Naive thymus-derived CD8-positive, alpha-beta T cell (primary cell): Measurements from ENCODE around the gene TTC12. TPM values are rescaled to one million over a fixed set of nuclear protein-coding genes. Genes with fewer than 3 reads are reported as not detected.

Experiments used
- ATAC-seq, 2 donors: fragments of 150-1000 bp; cut with Tn5 transposase in 1 of 2; sonication (Bioruptor Pico), chemical (Tn5 transposase) in 1 of 2; 1 replicate in 1 of 2; 2 replicates in 1 of 2; pipeline ENCODE4 v1.10.0; 2021; ENCODE audit warnings: mild to moderate bottlenecking in 2 of 2, moderate library complexity in 2 of 2
- POLR2A ChIA-PET: fragments of 350-600 bp; sonication (Branson Sonifier 250); formaldehyde crosslinking; loops from one replicate; lab custom pipeline; 2021; ENCODE audit warnings: antibody characterized with exemption; lab: Charles Lee
- DNase-seq, 10 donors: peaks; one replicate each; pipeline versions ENCODE4 v3.0.0 to v3.0.0-alpha.2; 2020 to 2022
- H3K27ac Mint-ChIP-seq, 10 donors: one replicate each; pipeline ENCODE4 v1.8.0; 2020 to 2022; ENCODE audit warnings: mild to moderate bottlenecking in 10 of 10, mixed read lengths in 10 of 10, moderate library complexity in 4 of 10, inconsistent platforms in 1 of 10
- H3K27me3 Mint-ChIP-seq, 5 donors: one replicate each; pipeline ENCODE4 v1.8.0; 2021 to 2022; ENCODE audit warnings: mixed read lengths in 5 of 5
- H3K36me3 Mint-ChIP-seq, 3 donors: one replicate each; pipeline ENCODE4 v1.8.0; 2020 to 2022; ENCODE audit warnings: mixed read lengths in 3 of 3, mild to moderate bottlenecking in 2 of 3, inconsistent platforms in 1 of 3
- H3K4me1 Mint-ChIP-seq, 4 donors: one replicate each; pipeline ENCODE4 v1.8.0; 2021 to 2022; ENCODE audit warnings: mixed read lengths in 4 of 4
- H3K4me3 Mint-ChIP-seq, 10 donors: one replicate each; pipeline ENCODE4 v1.8.0; 2020 to 2022; ENCODE audit warnings: mild to moderate bottlenecking in 10 of 10, mixed read lengths in 10 of 10, moderate library complexity in 6 of 10, inconsistent platforms in 1 of 10
- H3K9me3 Mint-ChIP-seq, 9 donors: one replicate each; pipeline ENCODE4 v1.8.0; 2020 to 2022; ENCODE audit warnings: mixed read lengths in 9 of 9, mild to moderate bottlenecking in 3 of 9, inconsistent platforms in 1 of 9, moderate library complexity in 1 of 9
- polyA plus RNA-seq, 3 donors: library from polyadenylated mRNA; unstranded; fragments of 300-500 nt; fragmentation: Illumina TruSeq; gene quantifications; one replicate each; pipeline ENCODE4 v1.2.3, GENCODE V29; 2021
- total RNA-seq, 8 experiments: library from RNA in 2 of 8; stranded (reverse) in 2 of 8; gene quantifications; one replicate each; pipeline ENCODE4 v1.2.3 and lab custom pipeline; 2021 to 2026

Gene TTC12
- total and polyA plus RNA-seq, 5 experiments from 2014 or later, result 6.9 to 95.8 (median 11.3) TPM

- POLR2A ChIA-PET, result no interaction called here
- no peaks in the 10 kb centered on the region for H3K4me1 Mint-ChIP-seq
- H3K36me3 Mint-ChIP-seq, result peaks cover 0 to 6% (median 4%) of the 10 kb centered on the region in 3 donors
- no peaks in the 10 kb centered on the region for H3K9me3 Mint-ChIP-seq
- H3K4me3 Mint-ChIP-seq, result no peak overlapping the region
- DNase-seq (no peak), ATAC-seq (no peak)
- H3K27ac Mint-ChIP-seq, result no peak overlapping the region
- peaks cover 2 to 11% (median 7%) of the 10 kb centered on the region in 5 donors for H3K27me3 Mint-ChIP-seq
Measured at GRCh38 chr11:113389272-113389671, 74.9 kb downstream of the TTC12 start.

GRCh38 chr11:113392236-113392921, 78.0 kb downstream of the TTC12 start:
- no peaks in the 10 kb centered on the region for H3K36me3 Mint-ChIP-seq
- no peak overlapping the region for H3K4me3 Mint-ChIP-seq
- no peak overlapping the region for H3K27ac Mint-ChIP-seq
- H3K27me3 Mint-ChIP-seq, result peaks cover 0 to 12% (median 3%) of the 10 kb centered on the region in 5 donors
- no peaks in the 10 kb centered on the region for H3K9me3 Mint-ChIP-seq
- DNase-seq (no peak), ATAC-seq (no peak)
- POLR2A ChIA-PET, result no interaction called here
- no peaks in the 10 kb centered on the region for H3K4me1 Mint-ChIP-seq

- Mint-ChIP-seq H3K36me3 (no peaks in the 10 kb centered on the region), H3K27me3 (peaks cover 0 to 12% (median 2%) of the 10 kb centered on the region in 5 donors), H3K4me1 (no peaks in the 10 kb centered on the region), H3K9me3 (no peaks in the 10 kb centered on the region), H3K4me3 (no peak overlapping the region), H3K27ac (no peak overlapping the region)
- no peak for DNase-seq
- POLR2A ChIA-PET, result no interaction called here
- no peak for ATAC-seq
Measured at GRCh38 chr11:113393501-113393985, 79.2 kb downstream of the TTC12 start.

DNA sequence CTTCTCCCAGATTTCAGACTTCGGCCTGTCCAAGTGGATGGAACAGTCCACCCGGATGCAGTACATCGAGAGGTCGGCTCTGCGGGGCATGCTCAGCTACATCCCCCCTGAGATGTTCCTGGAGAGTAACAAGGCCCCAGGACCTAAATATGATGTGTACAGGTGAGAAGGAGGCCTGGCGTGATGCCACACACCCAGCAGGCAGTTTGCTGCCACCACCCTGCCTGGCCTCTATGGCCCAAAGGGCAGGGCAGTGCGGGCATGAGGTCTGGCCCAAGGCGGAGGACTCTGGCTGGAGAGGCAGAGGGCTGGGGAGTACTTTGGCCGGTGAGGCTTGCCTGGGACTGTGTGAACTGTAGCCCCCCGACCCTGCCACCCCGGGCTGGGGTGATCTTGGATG, 80.5 kb downstream of the TTC12 start:
- Mint-ChIP-seq H3K4me3 (no peak overlapping the region), H3K27ac (no peak overlapping the region), H3K36me3 (no peaks in the 10 kb centered on the region), H3K9me3 (no peaks in the 10 kb centered on the region), H3K4me1 (no peaks in the 10 kb centered on the region), H3K27me3 (peaks cover 0 to 12% (median 2%) of the 10 kb centered on the region in 5 donors)
- no peak for DNase-seq
- no peak for ATAC-seq
- POLR2A ChIA-PET, result interaction anchor here (0.6 kb wide), 1 partner anchor 899 kb away, joined by 4 read pairs; no protein-coding TSS in a partner anchor

- Mint-ChIP-seq H3K27ac (no peak overlapping the region), H3K4me1 (no peaks in the 10 kb centered on the region), H3K9me3 (no peaks in the 10 kb centered on the region), H3K36me3 (no peaks in the 10 kb centered on the region), H3K4me3 (no peak overlapping the region), H3K27me3 (peaks cover 0 to 12% (median 2%) of the 10 kb centered on the region in 5 donors)
- ATAC-seq (no peak), DNase-seq (no peak)
- POLR2A ChIA-PET, result no interaction called here
Measured at GRCh38 chr11:113395782-113396336, 81.5 kb downstream of the TTC12 start.

DNA sequence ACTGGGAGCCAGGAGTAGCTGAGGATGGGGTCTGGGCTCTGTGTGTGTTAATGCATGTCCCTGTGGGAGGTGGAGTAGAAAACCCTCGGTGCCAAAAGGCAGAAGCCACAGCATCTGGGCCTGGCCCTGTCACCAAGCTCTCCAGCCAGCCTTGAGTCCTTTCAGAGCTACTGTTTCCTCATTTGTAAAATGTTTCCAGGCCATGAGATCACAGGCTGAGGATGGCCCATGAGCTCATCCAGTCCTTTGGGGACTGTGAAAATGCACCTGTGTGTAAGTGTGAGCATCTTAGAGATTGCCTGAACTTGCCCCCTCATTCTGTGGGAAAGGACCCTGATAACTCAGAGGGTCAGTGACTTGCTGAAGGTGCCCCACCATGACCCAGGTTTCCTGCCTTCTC, 82.3 kb downstream of the TTC12 start:
- ATAC-seq (no peak), DNase-seq (no peak)
- H3K4me3 Mint-ChIP-seq, result no peak overlapping the region
- no peaks in the 10 kb centered on the region for H3K36me3 Mint-ChIP-seq
- no peaks in the 10 kb centered on the region for H3K4me1 Mint-ChIP-seq
- H3K9me3 Mint-ChIP-seq, result no peaks in the 10 kb centered on the region
- H3K27me3 Mint-ChIP-seq, result peaks cover 0 to 12% (median 2%) of the 10 kb centered on the region in 5 donors
- no peak overlapping the region for H3K27ac Mint-ChIP-seq
- POLR2A ChIA-PET, result no interaction called here

- Mint-ChIP-seq H3K9me3 (no peaks in the 10 kb centered on the region), H3K4me1 (no peaks in the 10 kb centered on the region), H3K27me3 (peaks cover 0 to 12% (median 0%) of the 10 kb centered on the region in 5 donors), H3K36me3 (no peaks in the 10 kb centered on the region), H3K4me3 (no peak overlapping the region), H3K27ac (no peak overlapping the region)
- POLR2A ChIA-PET, result no interaction called here
- DNase-seq, result no peak
- no peak for ATAC-seq
Measured at GRCh38 chr11:113397212-113397611, 82.8 kb downstream of the TTC12 start.

DNA sequence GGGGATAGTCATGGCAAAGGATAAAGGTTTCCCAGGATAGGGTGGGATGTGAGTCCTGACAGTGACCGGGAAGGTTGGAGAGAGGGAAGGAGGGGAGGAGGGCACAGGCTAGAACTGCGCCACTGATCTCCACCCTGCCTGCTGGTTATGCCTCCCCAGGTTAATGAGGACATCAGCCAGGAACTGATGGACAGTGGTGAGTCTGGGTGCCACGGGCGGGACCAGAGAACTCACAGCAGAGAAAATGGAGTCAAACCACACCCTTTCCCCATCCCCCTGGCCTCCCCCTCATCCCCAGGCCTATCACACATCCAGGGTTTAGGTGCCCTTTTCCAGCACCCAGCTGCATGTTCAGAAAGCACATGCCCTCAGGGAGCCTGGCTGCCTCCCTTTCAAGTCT, 83.4 kb downstream of the TTC12 start:
- POLR2A ChIA-PET, result no interaction called here
- no peak for ATAC-seq
- peaks cover 0 to 12% (median 0%) of the 10 kb centered on the region in 5 donors for H3K27me3 Mint-ChIP-seq

DNA sequence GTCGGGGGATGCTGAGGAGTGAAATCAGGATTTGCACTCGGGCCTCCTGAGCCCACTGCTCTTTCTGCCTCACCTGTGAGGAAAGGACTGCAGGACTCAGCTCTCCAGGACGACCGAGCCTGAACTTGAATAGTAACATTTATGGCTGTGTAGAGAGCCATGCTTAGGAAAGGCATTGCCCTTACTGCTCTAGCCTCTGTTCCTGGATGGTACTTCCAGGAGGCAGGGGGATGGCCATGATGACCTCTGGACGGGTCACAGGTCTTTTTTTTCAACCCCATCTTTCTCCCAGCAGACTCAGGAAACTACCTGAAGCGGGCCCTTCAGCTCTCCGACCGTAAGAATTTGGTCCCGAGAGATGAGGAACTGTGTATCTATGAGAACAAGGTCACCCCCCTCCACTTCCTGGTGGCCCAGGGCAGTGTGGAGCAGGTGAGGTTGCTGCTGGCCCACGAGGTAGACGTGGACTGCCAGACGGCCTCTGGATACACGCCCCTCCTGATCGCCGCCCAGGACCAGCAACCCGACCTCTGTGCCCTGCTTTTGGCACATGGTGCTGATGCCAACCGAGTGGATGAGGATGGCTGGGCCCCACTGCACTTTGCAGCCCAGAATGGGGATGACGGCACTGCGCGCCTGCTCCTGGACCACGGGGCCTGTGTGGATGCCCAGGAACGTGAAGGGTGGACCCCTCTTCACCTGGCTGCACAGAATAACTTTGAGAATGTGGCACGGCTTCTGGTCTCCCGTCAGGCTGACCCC, 84.5 kb downstream of the TTC12 start:
- Mint-ChIP-seq H3K27ac (no peak overlapping the region), H3K27me3 (peaks cover 0 to 7% (median 0%) of the 10 kb centered on the region in 5 donors), H3K9me3 (no peaks in the 10 kb centered on the region), H3K36me3 (no peaks in the 10 kb centered on the region), H3K4me3 (no peak overlapping the region), H3K4me1 (no peaks in the 10 kb centered on the region)
- ATAC-seq (no peak), DNase-seq (no peak)
- POLR2A ChIA-PET, result no interaction called here

More for the DNA sequence above, 83.4 kb downstream of the TTC12 start:
- DNase-seq, result no peak
- H3K27ac Mint-ChIP-seq, result no peak overlapping the region
- no peaks in the 10 kb centered on the region for H3K36me3 Mint-ChIP-seq
- H3K9me3 Mint-ChIP-seq, result no peaks in the 10 kb centered on the region
- no peaks in the 10 kb centered on the region for H3K4me1 Mint-ChIP-seq
- H3K4me3 Mint-ChIP-seq, result no peak overlapping the region

GRCh38 chr11:113400631-113401230, 86.3 kb downstream of the TTC12 start:
- no peaks in the 10 kb centered on the region for H3K36me3 Mint-ChIP-seq
- POLR2A ChIA-PET, result no interaction called here
- H3K27ac Mint-ChIP-seq, result no peak overlapping the region
- no peaks in the 10 kb centered on the region for H3K4me1 Mint-ChIP-seq
- H3K9me3 Mint-ChIP-seq, result no peaks in the 10 kb centered on the region
- H3K27me3 Mint-ChIP-seq, result no peaks in the 10 kb centered on the region
- ATAC-seq (no peak), DNase-seq (no peak)
- peak overlapping the region in 1 of 10 donors; percentile 56 for H3K4me3 Mint-ChIP-seq

DNA sequence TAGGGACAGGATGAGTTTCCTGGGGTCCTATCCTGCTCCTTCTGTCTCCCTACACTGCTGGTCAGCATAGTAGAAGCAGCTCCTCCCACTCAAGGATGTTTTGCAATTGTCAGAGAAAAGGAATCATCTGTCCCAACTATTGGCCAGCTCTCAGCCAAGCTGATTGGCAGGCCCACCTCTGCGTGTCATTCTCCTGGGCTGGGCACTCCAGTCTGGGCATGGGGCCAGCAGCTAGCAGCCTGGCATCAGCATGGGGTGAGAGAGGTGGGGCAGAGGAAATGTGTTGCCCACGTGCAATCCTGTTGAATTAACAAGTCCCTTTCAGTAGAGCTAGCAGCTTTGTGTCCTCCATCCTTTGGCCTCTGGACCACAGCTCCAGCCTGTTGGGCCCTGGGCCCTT, 87.3 kb downstream of the TTC12 start:
- DNase-seq (no peak), ATAC-seq (no peak)
- Mint-ChIP-seq H3K4me3 (no peak overlapping the region), H3K9me3 (no peaks in the 10 kb centered on the region), H3K36me3 (no peaks in the 10 kb centered on the region), H3K4me1 (no peaks in the 10 kb centered on the region), H3K27me3 (no peaks in the 10 kb centered on the region), H3K27ac (no peak overlapping the region)
- POLR2A ChIA-PET, result no interaction called here

GRCh38 chr11:113404859-113405430, 90.6 kb downstream of the TTC12 start:
- POLR2A ChIA-PET, result no interaction called here
- peaks cover 0 to 3% (median 0%) of the 10 kb centered on the region in 5 donors for H3K27me3 Mint-ChIP-seq
- ATAC-seq (no peak), DNase-seq (no peak)
- H3K36me3 Mint-ChIP-seq, result no peaks in the 10 kb centered on the region
- H3K4me1 Mint-ChIP-seq, result no peaks in the 10 kb centered on the region
- H3K27ac Mint-ChIP-seq, result no peak overlapping the region
- no peaks in the 10 kb centered on the region for H3K9me3 Mint-ChIP-seq
- H3K4me3 Mint-ChIP-seq, result no peak overlapping the region
